ENCODE data around the gene PRKAG2. TPM values are rescaled to one million over a fixed set of nuclear protein-coding genes. Genes with fewer than 3 reads are reported as not detected.

PRKAG2 gene
- total RNA-seq, 2 experiments from 2014 or later: 39.3 to 42.3 TPM

DNA sequence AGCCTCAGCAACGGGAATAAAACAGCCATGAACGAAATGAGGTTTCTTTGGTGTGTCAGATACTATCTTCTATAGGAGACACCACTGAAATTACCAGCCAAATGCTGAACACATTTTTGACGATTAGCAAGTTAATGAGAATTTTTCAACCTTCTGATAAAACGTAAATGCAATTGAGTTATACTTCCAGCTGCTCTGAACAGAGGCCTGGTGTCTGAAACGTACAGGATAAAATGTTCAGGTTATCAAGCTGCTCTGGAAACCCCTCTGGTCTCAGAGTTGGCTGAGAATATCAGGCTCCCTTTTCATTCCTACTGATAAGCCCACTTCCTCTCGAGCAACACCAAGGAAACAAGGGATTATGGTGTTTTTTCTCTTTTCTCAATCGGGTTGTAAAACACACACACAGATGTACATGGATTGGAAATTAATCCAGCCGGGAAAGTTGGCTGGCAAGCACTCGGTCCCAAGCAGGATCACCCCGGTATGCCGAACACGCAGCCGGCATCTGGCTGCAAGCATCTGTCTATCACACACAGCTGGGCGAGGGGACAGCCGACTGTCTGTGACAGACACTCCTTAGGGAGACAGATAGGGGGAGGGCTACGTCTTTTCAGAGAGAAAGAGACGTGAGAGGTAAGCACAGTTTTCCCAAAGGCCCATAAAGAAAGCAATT, 171.8 kb downstream of the PRKAG2 start:
- DNase-seq (no peak), ATAC-seq (ENCODE audit: poor library complexity) (no peak)
- Mint-ChIP-seq H3K27me3 (no peaks in the 10 kb centered on the region), H3K4me1 (ENCODE audit: low read depth) (no peaks in the 10 kb centered on the region), H3K4me3 (no peak overlapping the region), H3K27ac (no peak overlapping the region), H3K9me3 (no peaks in the 10 kb centered on the region), H3K36me3 (ENCODE audit: low read depth) (peaks cover 14% of the 10 kb centered on the region)
- H3K4me1 ChIP-seq (ENCODE audit: insufficient read depth, low read length): peaks cover 7% of the 10 kb centered on the region
- H3K9me3 ChIP-seq (ENCODE audit: control insufficient read depth in 1 of 2, insufficient read depth in 1 of 2, low read length in 2 of 2): no peaks in the 10 kb centered on the region
- no peak overlapping the region for H3K27ac ChIP-seq (ENCODE audit: low read depth in 1 of 2, low read length in 2 of 2)
- TF ChIP-seq, protein P1, sequence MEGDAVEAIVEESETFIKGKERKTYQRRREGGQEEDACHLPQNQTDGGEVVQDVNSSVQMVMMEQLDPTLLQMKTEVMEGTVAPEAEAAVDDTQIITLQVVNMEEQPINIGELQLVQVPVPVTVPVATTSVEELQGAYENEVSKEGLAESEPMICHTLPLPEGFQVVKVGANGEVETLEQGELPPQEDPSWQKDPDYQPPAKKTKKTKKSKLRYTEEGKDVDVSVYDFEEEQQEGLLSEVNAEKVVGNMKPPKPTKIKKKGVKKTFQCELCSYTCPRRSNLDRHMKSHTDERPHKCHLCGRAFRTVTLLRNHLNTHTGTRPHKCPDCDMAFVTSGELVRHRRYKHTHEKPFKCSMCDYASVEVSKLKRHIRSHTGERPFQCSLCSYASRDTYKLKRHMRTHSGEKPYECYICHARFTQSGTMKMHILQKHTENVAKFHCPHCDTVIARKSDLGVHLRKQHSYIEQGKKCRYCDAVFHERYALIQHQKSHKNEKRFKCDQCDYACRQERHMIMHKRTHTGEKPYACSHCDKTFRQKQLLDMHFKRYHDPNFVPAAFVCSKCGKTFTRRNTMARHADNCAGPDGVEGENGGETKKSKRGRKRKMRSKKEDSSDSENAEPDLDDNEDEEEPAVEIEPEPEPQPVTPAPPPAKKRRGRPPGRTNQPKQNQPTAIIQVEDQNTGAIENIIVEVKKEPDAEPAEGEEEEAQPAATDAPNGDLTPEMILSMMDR (IDR thresholded peaks at IDR 0.05): no peak
- no peaks in the 10 kb centered on the region for H3K27me3 ChIP-seq (ENCODE audit: control insufficient read depth in 1 of 2, insufficient read depth in 2 of 2, low read length in 2 of 2)
- CTCF ChIA-PET: no interaction called here
- H3K4me3 ChIP-seq (ENCODE audit: low read length): no peak overlapping the region
- peaks cover 3% of the 10 kb centered on the region for H3K36me3 ChIP-seq (ENCODE audit: insufficient read depth, low read length)
- intact Hi-C loops (cut with DNase I, micrococcal nuclease): no loop called here
- POLR2A ChIA-PET: no interaction called here

DNA sequence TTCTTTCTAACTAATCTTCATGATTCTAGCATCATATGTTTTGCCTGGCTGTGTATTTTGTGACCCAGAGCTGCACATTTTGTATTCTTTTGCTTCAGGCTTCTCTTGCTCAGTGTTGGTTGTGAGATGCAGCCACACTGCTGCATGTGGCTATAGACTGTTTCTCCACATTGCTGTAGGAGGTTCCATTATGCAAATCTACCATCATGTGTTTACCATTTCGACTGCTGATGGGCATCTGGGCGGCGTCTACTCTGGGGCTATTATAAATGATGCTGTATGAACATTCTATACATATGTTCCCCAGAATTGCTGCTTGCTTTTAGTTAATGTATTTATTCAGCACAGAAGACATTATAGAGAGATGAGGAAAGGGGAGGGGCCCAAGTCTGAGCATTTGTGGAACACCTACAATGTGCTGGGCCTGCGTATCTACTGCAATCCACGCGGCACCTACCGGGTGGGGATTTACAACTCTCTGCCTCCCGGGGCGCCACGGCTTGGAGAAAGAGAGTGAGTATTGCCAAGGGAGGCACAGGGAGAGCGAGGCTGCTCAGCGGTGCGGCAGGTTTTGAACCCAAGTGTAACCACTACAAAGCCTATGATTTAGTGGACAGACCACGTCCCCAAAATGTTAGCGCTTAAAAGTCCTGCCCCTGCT, 172.5 kb downstream of the PRKAG2 start:
- TF ChIP-seq, protein P1 (IDR thresholded peaks at IDR 0.05): no peak
- H3K9me3 ChIP-seq (ENCODE audit: control insufficient read depth in 1 of 2, insufficient read depth in 1 of 2, low read length in 2 of 2): no peaks in the 10 kb centered on the region
- no peak for DNase-seq
- H3K27me3 ChIP-seq (ENCODE audit: control insufficient read depth in 1 of 2, insufficient read depth in 2 of 2, low read length in 2 of 2): no peaks in the 10 kb centered on the region
- Mint-ChIP-seq H3K27me3 (no peaks in the 10 kb centered on the region), H3K27ac (no peak overlapping the region), H3K36me3 (ENCODE audit: low read depth) (peaks cover 11% of the 10 kb centered on the region), H3K4me3 (no peak overlapping the region), H3K9me3 (no peaks in the 10 kb centered on the region), H3K4me1 (ENCODE audit: low read depth) (no peaks in the 10 kb centered on the region)
- ATAC-seq (ENCODE audit: poor library complexity): no peak
- peaks cover 7% of the 10 kb centered on the region for H3K4me1 ChIP-seq (ENCODE audit: insufficient read depth, low read length)
- H3K36me3 ChIP-seq (ENCODE audit: insufficient read depth, low read length): peaks cover 3% of the 10 kb centered on the region
- intact Hi-C loops (cut with DNase I, micrococcal nuclease): no loop called here
- ChIA-PET CTCF (no interaction called here), POLR2A (no interaction called here)
- no peak overlapping the region for H3K27ac ChIP-seq (ENCODE audit: low read depth in 1 of 2, low read length in 2 of 2)
- no peak overlapping the region for H3K4me3 ChIP-seq (ENCODE audit: low read length)

GRCh38 chr7:151702961-151703360, 174.0 kb downstream of the PRKAG2 start:
- H3K4me3 ChIP-seq (ENCODE audit: low read length): no peak overlapping the region
- peaks cover 7% of the 10 kb centered on the region for H3K4me1 ChIP-seq (ENCODE audit: insufficient read depth, low read length)
- POLR2A ChIA-PET: no interaction called here
- no peaks in the 10 kb centered on the region for H3K27me3 ChIP-seq (ENCODE audit: control insufficient read depth in 1 of 2, insufficient read depth in 2 of 2, low read length in 2 of 2)
- Mint-ChIP-seq H3K4me1 (ENCODE audit: low read depth) (no peaks in the 10 kb centered on the region), H3K36me3 (ENCODE audit: low read depth) (peaks cover 4% of the 10 kb centered on the region), H3K4me3 (no peak overlapping the region), H3K27me3 (no peaks in the 10 kb centered on the region), H3K9me3 (no peaks in the 10 kb centered on the region), H3K27ac (no peak overlapping the region)
- intact Hi-C loops (cut with DNase I, micrococcal nuclease): no loop called here
- CTCF ChIA-PET: no interaction called here
- peaks cover 2% of the 10 kb centered on the region for H3K36me3 ChIP-seq (ENCODE audit: insufficient read depth, low read length)
- ATAC-seq (ENCODE audit: poor library complexity): no peak
- no peak for DNase-seq
- TF ChIP-seq, protein P1 (IDR thresholded peaks at IDR 0.05): no peak
- H3K27ac ChIP-seq (ENCODE audit: low read depth in 1 of 2, low read length in 2 of 2): no peak overlapping the region
- no peaks in the 10 kb centered on the region for H3K9me3 ChIP-seq (ENCODE audit: control insufficient read depth in 1 of 2, insufficient read depth in 1 of 2, low read length in 2 of 2)
